GM19023 (cell line): ENCODE results near the gene SUN2.

Experiments
- ATAC-seq: cut with Tn5 transposase; IDR thresholded peaks from one replicate; pipeline ENCODE4 v1.9.1; 2021; ENCODE audit warnings: mild to moderate bottlenecking, moderate library complexity; ENCODE audit not compliant: unreplicated experiment

Gene SUN2

DNA sequence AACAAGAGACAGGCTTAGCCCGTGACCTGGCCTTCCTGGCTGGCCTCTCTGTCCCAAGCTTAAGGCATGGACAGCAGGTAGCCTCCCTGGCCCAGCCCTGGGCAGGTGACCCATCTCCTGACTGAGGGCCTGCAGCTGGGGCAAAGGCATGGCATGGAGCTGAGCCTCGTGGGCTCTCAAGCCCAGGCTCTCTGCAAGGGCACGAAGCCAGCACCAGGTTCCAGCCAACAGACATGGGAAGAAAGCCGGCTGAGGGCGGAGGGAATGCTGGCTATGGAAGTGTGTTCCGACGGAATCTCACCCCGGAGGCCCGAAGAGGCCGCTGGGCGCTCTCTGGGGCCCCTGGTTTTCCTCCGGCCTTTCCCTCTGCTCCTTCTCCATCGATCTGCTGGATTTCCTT is 25.2 kb upstream of the SUN2 start:
- no peak for ATAC-seq

DNA sequence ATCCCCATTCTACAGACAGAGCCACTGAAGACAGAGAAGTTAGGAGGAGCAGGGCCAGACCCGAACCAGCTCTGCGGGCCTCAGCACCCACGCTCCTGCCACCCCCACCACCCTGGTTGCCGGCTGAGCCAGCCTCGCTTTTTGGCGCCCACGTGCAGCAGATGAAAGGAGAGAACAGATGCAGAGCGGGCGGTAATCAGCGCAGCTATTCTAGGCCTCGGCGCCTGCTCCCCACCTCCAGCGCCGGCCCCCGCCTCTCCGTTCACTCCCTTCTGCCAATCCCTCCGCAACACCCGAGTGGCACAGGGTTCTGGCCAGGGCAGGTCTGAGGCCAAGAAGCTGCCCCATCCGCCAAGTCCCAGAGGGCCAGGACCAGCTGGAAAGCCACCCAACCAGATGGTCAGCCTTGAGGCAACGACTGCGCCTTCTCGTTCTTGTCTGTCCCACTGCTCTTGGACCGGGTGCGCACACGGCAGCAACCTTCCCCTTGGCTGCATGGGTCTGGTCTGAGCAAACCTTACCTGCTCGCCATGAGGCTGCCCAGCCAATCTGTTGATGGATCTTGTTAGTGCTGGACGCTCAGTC is 21.4 kb upstream of the SUN2 start:
- ATAC-seq: no peak

DNA sequence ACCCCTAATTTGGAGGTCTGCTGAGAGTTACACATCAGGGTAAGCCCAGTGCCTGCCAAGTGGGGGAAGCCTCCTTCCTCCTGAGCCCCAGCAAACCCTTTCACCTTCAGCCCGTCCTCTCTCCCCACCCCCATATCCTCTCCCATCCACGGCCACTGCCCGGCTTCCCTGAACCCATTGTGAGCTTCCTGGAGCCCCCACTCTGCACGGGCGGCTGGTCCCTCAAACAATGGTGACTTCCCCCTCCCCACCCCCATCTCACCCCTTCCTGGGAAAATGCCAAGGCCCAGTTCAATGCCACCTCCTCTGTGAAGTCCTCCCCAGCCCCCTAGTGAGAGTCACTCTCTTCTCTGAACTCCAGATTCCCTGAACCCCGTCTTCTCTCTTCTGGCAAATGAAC is 20.3 kb upstream of the SUN2 start:
- ATAC-seq: no peak

DNA sequence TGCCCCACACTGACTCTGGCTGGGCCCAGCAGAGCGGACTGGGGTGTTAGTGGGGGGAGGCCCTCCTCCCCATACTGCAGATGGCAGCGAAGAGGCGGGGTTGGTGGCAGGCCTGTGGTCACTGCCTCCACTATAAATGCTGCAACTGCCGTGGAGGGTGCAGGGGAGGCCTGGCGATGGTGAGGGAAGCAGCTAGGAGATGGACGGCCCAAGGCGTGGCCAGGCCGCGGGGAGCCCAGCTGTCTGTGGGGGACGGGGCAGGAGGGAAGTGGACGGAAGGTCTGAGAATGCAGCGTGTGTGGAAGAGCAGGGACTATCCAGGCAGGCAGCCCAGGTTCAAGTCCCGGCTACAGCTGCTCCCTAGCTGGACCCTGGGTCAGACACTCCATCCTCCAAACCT is 19.9 kb upstream of the SUN2 start:
- no peak for ATAC-seq

DNA sequence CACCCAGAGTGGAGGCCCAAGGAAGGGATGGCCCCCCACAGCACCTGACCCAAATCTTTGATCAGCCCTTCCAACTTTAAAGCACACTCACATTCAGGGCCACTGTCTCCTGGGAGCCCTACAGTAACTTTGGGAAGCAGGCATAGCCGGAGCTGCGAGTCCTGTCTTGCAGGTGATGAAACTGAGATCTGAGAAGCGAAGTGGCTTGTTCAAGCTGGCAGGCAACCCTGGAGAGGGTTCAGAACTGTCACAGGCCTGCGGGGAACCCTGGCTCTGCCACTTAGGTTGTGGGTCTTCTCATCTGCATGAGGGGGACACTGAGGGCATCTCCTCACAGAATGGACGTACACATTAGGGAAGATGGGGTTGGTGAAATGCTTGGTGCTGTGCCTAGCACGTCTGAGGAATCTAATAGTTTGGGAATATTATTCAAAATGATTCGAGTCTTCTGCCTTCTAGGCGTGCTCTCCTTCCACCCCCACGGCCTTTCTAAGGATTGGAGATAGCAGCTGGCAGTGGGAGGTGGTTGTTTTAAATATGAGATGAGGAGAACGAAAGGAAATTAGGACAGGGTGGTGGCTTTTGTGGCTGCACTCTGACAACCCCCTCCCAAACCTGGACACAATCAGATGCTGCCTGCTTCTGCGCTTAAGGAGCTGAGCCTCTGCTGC is 18.8 kb upstream of the SUN2 start:
- ATAC-seq: no peak

DNA sequence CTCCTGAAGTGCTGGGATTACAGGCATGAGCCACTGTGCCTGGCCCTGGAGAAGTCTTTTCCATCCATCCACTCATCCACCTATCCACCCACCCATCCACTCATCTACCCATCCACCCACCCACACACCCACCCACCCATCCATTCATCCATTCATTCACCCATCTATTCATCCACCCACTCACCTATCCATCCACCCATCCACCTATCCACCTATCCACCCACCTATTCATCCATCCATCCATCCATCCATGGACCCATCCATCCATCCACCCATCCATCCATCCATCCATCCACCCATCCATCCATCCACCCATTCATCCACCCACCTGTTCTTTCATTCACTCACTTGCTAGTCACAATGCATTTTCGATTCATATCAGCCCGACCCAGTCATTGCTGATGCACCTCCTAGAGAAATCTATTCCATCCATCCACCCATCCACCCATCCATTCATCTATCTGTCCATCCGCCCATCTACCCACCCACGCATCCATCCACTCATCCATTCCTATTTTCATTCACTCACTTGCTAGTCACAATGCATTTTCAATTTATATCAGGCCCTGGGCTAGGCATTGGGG is 17.7 kb upstream of the SUN2 start:
- no peak for ATAC-seq

DNA sequence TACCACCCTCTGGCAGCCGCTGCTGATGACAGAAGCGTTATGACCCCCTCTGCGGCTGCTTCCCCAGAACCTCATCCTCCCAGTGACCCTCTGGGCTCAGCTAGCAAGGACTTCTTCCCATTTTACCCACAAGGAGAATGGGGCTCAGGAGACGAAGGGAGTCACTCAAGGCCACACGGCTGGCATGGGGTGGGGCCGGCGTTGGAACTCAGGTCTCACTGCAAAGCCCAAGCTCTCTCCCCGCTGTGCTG is 16.8 kb upstream of the SUN2 start:
- no peak for ATAC-seq

DNA sequence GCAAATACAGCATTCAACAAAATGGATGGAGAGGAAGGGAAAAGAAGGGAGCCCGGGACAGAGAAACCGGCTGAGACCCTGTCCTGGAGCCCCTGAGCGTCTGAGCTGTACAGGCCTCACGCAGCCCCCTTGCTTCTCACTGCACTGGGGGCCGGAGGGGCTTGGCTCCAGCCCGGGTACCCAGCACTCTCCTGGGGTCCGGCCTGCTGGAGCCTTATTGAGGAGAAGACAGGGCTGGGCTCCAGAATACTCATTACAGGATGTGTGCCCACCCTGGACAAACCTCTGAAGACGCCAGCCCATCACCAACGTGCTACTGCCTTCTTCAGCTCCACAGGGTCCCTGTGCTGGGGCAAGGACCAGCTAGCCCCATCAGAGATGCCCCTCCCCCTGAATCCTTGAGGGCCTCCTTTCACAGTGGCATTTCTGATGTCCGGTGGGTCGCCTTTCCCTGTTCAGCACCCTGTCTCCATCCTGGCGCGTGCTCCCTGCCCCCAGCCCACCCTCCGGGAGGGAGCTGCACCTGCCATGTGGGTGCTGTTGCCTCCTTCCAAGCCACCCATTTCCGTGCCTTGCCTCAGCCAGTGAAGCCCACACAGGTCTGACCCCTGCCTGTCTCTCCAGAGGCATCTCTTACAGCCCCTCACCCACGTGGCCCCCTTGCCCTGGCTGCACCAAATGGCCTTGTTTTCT is 14.6 kb upstream of the SUN2 start:
- ATAC-seq: no peak

DNA sequence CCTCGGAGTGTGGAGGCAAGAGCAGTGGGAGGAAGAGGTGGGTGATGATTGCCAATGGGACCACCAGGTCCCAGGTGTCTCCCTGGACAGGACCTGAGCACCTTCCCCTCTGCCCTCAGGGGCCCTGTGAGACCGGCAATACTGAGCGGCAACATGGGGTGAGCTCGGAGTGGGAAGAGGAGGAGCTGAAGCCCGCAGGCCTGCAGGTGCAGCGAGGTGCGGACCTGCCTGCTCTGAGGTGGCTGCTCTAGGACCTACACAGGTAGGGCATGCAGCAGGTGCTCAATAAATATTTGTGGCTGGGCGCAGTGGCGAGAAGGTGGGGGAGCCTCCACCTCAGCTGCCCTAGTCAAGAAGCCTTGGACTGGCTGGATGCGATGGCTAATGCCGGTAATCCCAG is 12.2 kb upstream of the SUN2 start:
- no peak for ATAC-seq

DNA sequence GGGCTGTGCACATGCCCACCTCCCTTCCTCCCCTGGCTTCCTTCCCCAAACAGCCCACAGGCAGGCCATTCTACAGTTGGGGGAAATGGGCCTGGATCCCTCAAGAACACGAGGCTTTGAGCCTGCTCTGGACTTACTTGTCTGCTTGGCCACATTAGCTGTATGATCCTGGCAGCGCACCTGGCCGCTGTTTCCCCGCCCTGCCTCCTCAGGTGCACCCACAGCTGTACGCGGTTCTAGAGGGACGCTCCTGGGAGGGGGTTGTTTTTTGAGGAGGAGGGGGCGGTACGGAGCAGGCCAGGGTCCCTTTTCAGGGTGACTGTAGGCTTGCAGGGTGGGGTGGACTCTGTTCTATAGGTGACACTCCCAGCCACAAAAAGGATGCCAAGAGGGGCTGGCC is 11.5 kb upstream of the SUN2 start:
- ATAC-seq: no peak

DNA sequence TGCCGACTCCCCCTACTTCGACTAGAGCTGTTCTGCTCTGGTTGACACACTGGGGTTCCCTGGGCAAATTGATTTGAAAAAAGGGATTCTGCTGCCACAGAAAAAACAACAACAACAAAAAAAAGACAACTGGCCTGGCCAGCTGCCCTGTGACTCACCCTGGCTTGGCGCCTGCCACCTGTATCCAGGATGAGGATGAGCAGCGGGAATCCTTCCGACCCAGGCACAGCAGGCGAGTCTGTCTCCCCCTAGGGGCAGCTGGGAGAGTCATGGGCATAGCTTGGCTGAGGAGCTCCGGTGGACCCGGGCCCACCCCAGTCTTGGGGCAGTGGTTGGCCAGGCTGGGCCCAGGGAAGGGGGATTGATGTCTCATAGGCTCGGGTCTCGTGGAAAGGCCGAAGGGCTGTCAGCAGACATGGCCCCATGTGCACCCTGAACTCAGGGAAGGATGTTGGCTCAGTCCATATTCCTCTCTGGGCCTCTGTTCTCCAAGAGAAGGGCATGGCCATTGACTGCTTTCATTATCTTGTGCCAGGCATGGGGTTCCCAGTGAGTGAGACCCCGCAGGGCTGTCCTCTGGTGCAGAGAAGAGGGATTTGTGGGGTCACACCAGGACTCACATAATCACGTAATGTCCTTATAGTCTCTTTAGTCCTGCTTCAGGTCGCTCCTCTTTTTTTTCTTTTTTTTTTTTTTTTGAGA is 10.4 kb upstream of the SUN2 start:
- ATAC-seq: no peak

DNA sequence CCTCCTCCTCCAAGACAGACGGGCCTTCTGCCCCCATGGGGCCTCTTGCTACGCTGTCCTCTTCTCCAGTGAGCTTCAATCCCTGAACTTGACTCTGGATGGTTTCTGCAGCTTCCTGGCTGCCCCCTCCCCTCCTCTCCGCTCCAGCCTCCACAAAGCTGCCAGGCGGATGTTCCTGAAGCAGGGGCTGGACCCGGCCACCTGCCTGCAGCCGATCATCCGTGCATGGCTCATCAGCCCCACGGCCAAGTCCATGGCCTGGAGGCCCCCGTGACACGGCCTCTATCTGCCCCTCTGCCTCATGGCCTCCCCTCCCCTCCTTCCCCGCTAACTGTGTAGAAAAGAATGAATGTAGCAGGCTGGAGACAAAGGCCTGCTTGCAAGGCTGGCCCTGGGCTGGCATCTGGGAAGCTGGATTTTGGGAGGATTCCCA is 6.8 kb upstream of the SUN2 start:
- no peak for ATAC-seq

DNA sequence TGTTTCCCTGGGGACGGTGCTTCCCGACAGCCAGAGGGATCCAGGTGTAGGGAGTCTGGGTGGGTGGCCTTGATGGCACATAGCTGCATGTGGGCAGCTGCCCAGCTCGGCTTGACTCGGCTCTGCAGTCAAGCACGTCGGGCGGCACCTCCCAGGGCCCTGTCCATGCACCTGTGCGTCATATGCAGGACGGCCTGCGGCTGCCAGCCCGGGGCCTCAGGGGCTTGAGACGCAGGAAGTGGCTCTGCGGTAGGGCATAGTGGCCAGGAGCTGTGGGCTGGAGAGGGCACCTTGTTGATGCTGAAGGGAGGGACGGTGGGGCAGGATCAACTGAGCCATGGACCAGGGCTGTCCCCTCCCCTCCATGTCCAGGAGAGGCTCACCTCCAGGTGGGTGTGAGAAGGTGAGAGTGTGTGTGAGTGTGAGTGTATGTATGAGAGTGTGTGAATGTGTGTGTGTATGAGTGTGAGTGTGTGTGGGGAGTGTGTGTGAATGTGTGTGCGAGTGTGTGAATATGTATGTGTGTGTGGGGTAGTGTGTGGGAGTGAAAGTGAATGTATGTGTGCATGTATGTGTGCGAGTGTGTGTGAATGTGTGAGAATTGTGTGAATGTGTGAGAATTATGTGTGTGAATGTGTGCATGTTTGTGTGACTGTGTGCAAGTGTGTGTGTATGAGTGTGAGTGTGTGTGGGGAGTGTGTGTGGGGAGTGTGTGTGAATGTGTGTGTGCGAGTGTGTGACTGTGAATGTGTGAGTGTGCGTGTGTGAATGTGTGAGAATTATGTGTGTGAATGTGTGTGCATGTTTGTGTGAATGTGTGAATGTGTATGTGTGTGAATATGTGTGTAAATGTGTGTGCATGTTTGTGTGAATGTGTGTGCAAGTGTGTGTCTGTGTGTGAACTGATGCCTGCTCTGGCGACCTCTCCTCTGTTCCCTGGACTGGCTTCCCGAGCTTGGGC is 5.7 kb upstream of the SUN2 start:
- ATAC-seq: no peak

DNA sequence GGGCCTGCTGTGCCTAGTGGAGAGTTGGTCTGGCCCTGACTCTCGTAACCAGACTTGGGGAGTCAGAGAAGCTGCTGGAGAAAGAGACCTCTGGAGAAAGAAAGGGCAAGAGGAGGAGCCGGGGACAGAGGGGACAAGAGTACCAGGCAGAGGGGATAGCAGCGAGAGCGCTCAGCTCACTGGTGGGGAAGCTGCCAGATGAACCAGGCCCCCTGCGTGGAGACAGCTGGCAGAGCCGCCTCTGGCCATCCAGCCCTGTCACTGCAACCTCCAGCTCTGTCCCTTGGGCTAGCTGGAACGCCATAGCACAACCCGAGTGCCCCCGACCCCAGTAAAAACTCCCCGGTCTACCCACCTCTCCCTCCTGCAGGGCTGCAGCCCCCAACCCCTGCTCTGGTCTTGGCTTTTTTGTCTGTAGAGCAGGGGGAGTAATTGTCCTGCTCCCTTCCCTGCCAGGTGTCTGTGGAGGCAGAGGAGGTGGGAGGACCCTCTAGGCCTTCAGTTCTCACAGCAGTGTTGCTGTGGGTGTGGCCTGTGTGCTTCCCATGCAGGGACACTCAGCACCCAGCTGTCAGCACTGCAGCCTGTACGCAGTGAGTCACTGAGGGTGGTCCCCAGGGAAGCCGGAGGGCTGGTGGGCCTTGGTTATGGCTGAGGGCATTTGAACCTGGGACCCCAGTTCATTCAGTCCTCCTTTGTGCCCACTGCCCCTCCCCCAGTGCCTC is 4.8 kb upstream of the SUN2 start:
- ATAC-seq: no peak

DNA sequence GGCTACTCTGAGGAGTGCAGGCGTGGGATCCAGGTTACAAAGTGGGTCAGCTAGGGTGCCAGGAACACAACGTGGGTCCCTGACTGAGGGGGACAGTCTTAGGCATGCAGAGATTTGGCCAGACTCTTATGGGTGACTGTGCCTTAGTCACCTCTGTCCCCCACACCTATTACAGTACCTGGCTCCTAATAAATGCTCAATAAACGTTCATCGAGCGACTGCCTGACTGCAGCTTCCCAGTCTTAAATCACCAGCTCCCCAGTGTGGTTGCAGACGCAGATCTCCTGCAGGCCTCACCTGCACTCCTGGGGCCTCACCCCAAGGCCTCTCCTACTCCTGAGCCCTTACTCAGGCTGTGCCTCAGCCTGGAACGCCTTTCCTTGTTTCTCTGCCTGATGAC is 3.2 kb upstream of the SUN2 start:
- no peak for ATAC-seq

DNA sequence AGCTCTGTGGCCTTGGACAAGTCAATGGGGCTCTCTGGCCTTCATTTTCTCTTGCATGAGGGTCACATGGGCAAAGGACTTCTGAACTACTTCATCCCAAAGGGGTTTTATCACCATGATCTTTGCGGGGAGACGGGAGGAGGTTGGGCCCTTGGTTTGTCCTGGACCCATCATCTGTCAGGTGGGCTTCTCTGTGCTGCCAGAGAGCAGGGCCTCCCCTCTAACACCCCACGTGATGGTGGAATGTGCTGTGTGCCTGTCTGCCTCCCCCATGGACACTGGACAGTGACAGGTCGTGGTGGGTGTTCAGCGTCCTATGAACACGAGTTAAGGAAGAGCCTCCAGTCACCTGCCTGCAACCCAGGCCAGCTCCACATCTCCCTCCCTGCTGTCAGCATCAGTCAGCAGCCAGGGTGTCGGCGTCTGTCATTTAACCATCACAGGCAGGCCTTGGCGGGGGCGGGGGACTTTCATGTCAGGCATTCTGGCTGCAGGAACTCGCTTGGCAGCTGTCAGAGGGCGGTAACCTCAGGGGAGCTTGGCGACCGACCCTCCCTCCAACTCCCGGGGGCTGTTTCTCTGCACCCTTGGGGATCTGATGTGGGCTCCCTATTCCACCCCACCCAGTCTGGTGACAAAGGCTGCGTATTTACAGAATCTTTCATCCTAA is 2.6 kb upstream of the SUN2 start:
- ATAC-seq: no peak

DNA sequence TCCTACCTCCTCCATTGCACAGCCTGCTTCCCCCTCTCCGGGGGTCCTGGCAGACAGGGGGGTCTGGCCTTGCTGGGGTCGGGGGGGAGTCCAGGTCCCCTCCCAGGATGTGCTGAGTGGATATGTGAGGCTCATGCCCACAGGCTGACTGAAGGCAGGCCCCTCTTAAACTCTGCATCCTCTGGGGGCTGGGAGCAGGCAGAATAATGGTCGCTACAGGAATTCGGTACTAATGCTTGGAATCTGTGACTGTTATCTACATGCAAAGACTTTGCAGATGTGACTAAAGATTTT is 1.6 kb upstream of the SUN2 start:
- ATAC-seq: no peak

DNA sequence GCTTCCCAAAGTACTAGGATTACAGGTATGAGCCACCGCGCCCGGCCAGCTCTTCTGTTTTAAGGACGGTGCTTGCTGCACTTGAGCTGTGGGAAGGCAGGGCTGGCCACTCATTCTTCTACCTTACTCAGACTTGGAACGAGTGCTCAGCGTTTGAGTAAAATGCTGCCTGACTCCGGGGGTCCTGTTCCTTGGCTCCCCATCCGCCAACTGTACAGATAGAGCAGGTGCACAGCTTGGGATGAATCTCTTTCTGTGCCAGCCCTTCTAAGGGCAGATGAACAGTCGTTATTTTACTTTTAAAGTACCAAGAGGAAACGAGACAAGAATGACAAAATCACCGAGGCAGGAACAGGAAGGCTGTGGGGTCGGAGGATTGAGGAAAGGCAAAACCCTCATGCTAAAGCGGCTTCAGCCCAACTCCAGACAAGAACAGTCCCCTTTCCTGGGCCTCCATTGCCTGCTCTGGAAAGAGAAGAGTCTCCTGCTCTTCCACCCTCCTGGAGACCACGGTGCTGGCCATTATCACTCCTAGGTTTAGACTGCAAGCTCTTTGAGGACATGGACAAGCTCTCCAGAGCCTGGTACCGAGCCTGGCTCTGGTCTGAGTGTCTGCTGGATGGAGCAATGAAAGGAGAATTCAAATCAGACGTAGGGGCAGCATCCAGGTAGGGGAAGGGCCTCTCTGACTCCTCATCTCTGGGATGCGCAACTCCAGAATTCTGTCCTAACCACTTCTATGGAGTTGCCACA is 1.1 kb upstream of the SUN2 start:
- ATAC-seq: no peak
